GM18505 (cell line): ENCODE data around the gene SNX2.

Source experiments
- ATAC-seq: cut with Tn5 transposase; IDR thresholded peaks from one replicate; pipeline ENCODE4 v1.9.1; 2021; ENCODE audit not compliant: unreplicated experiment
- POLR2A ChIP-seq: IDR thresholded peaks from 4 replicates; pipeline ENCODE4 v1.6.1; 2011; ENCODE audit warnings: borderline replicate concordance; ENCODE audit not compliant: insufficient read depth, insufficient read length; ENCODE audit errors: extremely low read depth

Gene SNX2

DNA sequence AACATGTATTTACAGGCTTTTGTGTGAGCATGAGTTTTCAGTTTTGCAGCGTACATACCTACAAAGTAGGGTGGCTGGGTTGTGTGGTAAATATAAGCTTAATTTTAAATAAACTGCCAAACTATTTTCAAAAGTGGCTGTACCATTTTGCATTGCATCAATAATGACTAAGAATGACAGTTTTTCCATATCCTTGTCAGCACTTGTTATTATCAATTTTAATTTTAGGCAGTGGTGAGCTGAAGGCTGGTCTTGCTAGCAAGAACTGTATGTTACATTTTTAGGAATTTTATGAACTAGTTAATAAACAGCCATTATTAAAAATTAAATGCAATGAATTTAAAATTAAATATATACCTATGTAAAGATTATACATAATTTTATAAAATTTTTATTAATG is 6.6 kb downstream of the SNX2 start:
- ATAC-seq, result no peak
- no peak for TF ChIP-seq POLR2A

- TF ChIP-seq POLR2A, result no peak
- no peak for ATAC-seq
Measured at GRCh38 chr5:122785294-122785693, 10.4 kb downstream of the SNX2 start.

DNA sequence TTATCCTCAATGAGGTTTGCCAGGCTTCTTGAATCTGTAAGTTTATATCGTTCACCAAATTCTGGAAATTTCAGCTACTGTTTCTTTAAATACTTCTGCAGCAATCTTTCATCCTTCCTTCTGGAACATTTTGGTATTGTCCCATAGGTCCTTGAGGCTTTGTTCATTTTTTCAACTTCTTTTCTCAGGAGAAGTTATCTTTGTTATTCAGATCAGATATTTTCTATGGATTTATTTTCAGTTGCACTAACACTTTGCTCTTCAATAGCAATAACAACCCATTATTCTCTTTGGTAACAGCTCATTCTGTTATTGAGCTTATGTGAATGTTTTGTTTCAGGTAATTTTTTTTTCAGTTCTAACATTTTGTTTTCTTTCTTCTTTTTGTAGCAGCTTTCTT is 13.5 kb downstream of the SNX2 start:
- TF ChIP-seq POLR2A, result no peak
- no peak for ATAC-seq

- no peak for ATAC-seq
- no peak for TF ChIP-seq POLR2A
Measured at GRCh38 chr5:122788996-122789395, 14.1 kb downstream of the SNX2 start.

GRCh38 chr5:122789461-122790171 is 14.7 kb downstream of the SNX2 start:
- no peak for TF ChIP-seq POLR2A
- no peak for ATAC-seq

DNA sequence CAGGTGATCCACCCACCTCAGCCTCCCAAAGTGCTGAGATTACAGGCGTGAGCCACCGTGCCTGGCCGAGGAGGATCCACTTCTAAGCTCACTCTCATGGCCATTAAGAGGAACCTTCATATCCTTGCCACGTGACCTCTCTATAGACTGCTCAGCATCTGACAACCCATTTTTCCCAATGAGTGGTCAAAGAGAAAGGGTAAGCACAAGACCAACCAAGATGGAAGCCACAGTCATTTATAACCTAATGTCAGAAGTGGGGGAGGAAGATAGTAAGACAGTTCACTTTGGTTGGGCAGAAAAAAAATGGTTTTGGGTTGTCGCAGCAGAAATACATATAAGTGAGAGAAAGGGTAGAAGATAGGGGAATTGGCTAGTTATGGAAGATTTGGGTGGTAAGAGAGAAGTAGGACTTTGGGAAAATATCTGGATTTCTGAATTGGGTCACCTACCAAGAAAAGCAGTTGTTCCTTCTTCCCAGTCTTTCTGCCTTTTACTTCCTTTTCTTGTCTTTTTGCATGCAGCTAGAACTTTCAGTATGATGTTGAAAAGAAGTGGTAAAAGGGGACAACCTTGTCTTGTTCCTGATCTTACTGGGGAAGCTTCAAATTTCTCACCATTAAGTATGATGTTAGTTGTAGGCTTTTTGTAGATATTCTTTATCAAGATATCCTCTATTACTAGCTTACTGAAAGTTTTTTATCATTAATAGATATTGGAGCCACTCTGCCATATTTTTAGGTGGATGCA is 15.6 kb downstream of the SNX2 start:
- TF ChIP-seq POLR2A, result no peak
- ATAC-seq, result no peak

- ATAC-seq, result no peak
- no peak for TF ChIP-seq POLR2A
Measured at GRCh38 chr5:122805481-122805880, 30.6 kb downstream of the SNX2 start.

- TF ChIP-seq POLR2A, result no peak
- no peak for ATAC-seq
Measured at GRCh38 chr5:122810405-122810804, 35.5 kb downstream of the SNX2 start.

GRCh38 chr5:122815218-122815767 is 40.4 kb downstream of the SNX2 start:
- no peak for TF ChIP-seq POLR2A
- ATAC-seq, result no peak

GRCh38 chr5:122816756-122817155 is 41.9 kb downstream of the SNX2 start:
- no peak for ATAC-seq
- TF ChIP-seq POLR2A, result no peak

DNA sequence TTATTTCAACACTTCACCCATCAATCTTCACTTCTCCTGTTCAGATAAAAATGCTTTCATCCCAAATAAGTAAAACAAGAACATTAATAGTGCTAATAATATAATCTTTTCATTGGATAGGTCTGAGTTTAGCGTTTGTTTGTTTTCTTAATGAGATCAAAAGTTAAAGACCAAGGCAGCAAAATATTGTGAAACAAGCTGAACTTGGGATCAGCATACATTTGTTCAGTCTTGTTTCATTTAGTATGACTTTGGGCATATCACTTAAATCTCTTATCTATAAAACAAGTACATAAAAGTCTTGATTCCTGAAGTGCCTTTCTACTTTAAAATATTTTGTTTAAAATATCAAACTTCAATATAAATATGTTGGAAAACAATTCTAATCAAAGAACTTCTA is 57.1 kb downstream of the SNX2 start:
- TF ChIP-seq POLR2A, result no peak
- ATAC-seq, result no peak

GRCh38 chr5:122835681-122836080 is 60.8 kb downstream of the SNX2 start:
- TF ChIP-seq POLR2A, result no peak
- no peak for ATAC-seq

DNA sequence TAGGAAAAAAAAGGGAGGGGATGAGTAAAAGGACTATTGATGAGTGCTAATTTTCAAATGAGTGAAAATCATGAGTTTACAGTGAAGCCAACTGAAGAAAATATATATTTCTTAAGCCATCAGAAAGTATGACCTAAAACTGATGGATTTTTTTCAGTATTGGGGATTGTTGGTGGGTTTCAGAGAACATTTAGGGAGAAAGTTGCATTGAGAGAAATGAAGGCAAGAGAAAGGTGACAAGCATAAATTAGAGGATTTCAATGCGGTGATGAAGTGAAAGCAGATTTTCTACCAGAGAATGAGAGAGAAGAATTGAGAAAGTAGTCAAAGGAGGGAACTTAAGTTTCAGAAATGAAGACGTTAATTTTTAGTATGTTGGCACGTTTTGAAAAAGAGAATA is 62.1 kb downstream of the SNX2 start:
- TF ChIP-seq POLR2A, result no peak
- no peak for ATAC-seq

DNA sequence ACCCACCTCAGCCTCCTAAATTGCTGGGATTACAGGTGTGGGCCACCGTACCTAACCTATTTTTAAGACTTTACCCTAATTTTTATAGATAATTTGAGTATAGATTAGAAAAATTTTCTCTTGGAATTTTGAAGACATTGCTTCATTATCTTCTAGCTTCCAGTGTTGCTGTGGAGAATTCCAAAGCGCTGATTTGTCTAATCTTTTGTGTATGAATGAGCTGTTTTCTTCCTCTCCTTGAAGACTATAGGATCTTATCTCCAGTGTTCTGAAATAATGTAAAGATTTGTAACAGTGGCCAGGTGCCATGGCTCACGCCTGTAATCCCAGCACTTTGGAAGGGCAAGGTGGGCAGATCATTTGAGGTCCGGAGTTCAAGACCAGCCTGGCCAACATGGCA is 64.9 kb downstream of the SNX2 start:
- no peak for ATAC-seq
- TF ChIP-seq POLR2A, result no peak

- no peak for TF ChIP-seq POLR2A
- no peak for ATAC-seq
Measured at GRCh38 chr5:122842016-122842580, 67.2 kb downstream of the SNX2 start.
